ENCODE measurements around the gene C3orf22.

- TF ChIP-seq TAF1 (IDR thresholded peaks at IDR 0.05; ENCODE audit: borderline replicate concordance, insufficient read depth, low read length) = no peak
- no peak for TF ChIP-seq FOXP2 (optimal IDR thresholded peaks at IDR 0.05; ENCODE audit: borderline replicate concordance, extremely low read depth, extremely low read length, insufficient read depth)
- TF ChIP-seq POLR2AphosphoS5 (IDR thresholded peaks at IDR 0.05; ENCODE audit: low read depth, low read length) = no peak
- no peak for TF ChIP-seq REST (IDR thresholded peaks at IDR 0.05; ENCODE audit: insufficient read depth in 1 of 2, low read depth in 2 of 2, low read length in 2 of 2)
- no peak for TF ChIP-seq SIN3A (IDR thresholded peaks at IDR 0.05; ENCODE audit: borderline replicate concordance, insufficient read depth, low read length)
Observed at GRCh38 chr3:126570103-126570541, 11.4 kb upstream of the C3orf22 start.
